ENCODE data around the gene DRAM1.
A peak's percentile ranks its signal among the peaks of the same experiment; 100 is the strongest.

DNA sequence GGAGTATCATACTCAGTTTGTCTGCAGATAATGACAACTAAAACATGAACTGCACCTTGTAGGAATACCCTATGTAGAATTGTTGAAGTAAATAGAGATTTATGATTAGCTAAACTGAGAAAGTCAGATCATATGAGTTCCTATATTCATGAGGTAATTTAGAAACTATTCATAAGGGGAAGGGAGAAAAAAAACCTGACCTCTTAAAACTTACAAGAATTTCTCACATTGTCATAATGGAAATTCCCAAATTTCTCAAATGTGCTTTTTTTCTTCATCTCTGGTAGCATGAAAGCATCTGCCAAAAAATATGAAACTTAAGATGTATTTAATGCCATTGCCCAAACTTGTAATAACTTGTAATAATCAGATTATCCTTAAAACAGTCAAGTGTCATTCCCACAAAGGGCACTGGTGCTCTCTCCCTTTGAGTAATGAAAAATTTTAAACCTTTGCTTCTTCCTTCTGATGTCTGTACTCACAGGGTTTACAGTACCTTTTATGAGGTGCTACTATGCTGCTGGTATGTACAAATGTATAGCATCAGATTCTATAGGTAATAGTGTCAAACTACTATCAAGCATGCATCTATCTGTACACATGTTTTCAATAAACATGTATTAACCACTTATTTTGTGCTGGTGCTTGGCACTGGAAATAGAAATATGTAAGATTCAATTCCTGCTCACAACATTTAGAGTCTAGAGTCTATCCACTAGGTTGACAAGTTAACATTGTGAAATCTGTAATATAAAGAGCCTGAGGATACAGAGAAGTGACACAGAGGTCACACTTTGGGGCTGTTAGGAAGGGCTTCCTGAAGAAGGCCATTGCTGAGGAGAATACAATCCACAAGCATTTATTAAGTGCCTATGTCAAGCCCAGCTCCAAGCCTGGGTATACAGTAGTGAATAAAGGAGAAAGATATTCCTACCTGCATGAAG lies 17.4 kb upstream of the DRAM1 start:
- TF ChIP-seq GATA2 (CRISPR knock-in tag; IDR thresholded peaks at IDR 0.05) (no peak), EP300 (IDR thresholded peaks at IDR 0.05; ENCODE audit: borderline replicate concordance in 1 of 2, low read depth in 1 of 2, low read length in 1 of 2) (peak in 1 of 2 experiments; percentile 69; a peak in 1 of 4 replicates), TAF1 (IDR thresholded peaks at IDR 0.05; ENCODE audit: borderline replicate concordance, low read depth, low read length) (no peak), RAD21 (IDR thresholded peaks at IDR 0.05; ENCODE audit: low read length) (no peak), TCF12 (IDR thresholded peaks at IDR 0.05) (no peak; the same call in 1 of the 2 replicates), MXI1 (IDR thresholded peaks at IDR 0.05; ENCODE audit: low read depth, low read length) (no peak), TEAD4 (IDR thresholded peaks at IDR 0.05; ENCODE audit: borderline replicate concordance, insufficient read depth) (no peak; the same call in 1 of the 2 replicates), YY1 (IDR thresholded peaks at IDR 0.05; ENCODE audit: low read depth) (no peak), JUND (IDR thresholded peaks at IDR 0.05) (no peak), CHD2 (IDR thresholded peaks at IDR 0.05; ENCODE audit: low read length, partially characterized antibody) (no peak), RFX5 (IDR thresholded peaks at IDR 0.05; ENCODE audit: low read length) (no peak)
- TF ChIP-seq, protein P1, sequence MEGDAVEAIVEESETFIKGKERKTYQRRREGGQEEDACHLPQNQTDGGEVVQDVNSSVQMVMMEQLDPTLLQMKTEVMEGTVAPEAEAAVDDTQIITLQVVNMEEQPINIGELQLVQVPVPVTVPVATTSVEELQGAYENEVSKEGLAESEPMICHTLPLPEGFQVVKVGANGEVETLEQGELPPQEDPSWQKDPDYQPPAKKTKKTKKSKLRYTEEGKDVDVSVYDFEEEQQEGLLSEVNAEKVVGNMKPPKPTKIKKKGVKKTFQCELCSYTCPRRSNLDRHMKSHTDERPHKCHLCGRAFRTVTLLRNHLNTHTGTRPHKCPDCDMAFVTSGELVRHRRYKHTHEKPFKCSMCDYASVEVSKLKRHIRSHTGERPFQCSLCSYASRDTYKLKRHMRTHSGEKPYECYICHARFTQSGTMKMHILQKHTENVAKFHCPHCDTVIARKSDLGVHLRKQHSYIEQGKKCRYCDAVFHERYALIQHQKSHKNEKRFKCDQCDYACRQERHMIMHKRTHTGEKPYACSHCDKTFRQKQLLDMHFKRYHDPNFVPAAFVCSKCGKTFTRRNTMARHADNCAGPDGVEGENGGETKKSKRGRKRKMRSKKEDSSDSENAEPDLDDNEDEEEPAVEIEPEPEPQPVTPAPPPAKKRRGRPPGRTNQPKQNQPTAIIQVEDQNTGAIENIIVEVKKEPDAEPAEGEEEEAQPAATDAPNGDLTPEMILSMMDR (IDR thresholded peaks at IDR 0.05), result no peak
- TF ChIP-seq, protein P2, sequence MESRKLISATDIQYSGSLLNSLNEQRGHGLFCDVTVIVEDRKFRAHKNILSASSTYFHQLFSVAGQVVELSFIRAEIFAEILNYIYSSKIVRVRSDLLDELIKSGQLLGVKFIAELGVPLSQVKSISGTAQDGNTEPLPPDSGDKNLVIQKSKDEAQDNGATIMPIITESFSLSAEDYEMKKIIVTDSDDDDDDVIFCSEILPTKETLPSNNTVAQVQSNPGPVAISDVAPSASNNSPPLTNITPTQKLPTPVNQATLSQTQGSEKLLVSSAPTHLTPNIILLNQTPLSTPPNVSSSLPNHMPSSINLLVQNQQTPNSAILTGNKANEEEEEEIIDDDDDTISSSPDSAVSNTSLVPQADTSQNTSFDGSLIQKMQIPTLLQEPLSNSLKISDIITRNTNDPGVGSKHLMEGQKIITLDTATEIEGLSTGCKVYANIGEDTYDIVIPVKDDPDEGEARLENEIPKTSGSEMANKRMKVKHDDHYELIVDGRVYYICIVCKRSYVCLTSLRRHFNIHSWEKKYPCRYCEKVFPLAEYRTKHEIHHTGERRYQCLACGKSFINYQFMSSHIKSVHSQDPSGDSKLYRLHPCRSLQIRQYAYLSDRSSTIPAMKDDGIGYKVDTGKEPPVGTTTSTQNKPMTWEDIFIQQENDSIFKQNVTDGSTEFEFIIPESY (IDR thresholded peaks at IDR 0.05; ENCODE audit: borderline replicate concordance, low read depth), result no peak
- TF ChIP-seq, protein P3, sequence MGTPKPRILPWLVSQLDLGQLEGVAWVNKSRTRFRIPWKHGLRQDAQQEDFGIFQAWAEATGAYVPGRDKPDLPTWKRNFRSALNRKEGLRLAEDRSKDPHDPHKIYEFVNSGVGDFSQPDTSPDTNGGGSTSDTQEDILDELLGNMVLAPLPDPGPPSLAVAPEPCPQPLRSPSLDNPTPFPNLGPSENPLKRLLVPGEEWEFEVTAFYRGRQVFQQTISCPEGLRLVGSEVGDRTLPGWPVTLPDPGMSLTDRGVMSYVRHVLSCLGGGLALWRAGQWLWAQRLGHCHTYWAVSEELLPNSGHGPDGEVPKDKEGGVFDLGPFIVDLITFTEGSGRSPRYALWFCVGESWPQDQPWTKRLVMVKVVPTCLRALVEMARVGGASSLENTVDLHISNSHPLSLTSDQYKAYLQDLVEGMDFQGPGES (IDR thresholded peaks at IDR 0.05; ENCODE audit: low read depth, low read length), result no peak

All from SK-N-SH (cell line).